ENCODE measurements around the gene CD63. TPM values are rescaled to one million over a fixed set of nuclear protein-coding genes. Genes with fewer than 3 reads are reported as not detected.

CD63 gene
- total RNA-seq, 2 experiments from 2014 or later = 203 to 206 TPM

DNA sequence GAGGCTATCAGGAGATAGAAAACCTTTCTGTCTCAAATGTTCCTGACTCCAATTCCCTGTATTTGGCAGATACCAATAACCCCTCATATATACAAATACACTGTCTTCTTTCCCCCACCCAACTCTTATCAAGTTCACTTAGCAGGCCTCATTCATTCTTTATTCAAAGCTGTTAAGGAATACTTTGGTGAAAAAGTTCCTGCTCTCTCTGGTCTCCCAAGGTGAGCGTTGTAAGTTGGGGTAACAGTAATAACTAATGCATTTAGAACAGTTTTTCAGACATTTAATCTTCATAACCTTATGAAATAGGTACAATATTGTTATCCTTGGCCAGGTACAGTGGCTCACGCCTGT is 10.2 kb upstream of the CD63 start:
- no peaks in the 10 kb centered on the region for H3K36me3 Mint-ChIP-seq (ENCODE audit: low read depth)
- peaks cover 7% of the 10 kb centered on the region for H3K27me3 Mint-ChIP-seq (ENCODE audit: low read depth)
- H3K4me1 Mint-ChIP-seq (ENCODE audit: low read depth) = peaks cover 48% of the 10 kb centered on the region
- peak overlapping the region; percentile 82 for H3K4me3 Mint-ChIP-seq
- POLR2A ChIA-PET = interaction anchor here (0.6 to 2.8 kb wide), 13 partner anchors 9 to 378 kb away, joined by 3 to 34 read pairs (median 6); partner anchors contain the start of genes BLOC1S1, CD63, ORMDL2 and PYM1
- ATAC-seq (no peak), DNase-seq (no peak)
- H3K9me3 Mint-ChIP-seq (ENCODE audit: insufficient read depth) = no peaks in the 10 kb centered on the region
- no peak overlapping the region for H3K27ac Mint-ChIP-seq
- CTCF ChIA-PET = interaction anchor here (0.7 to 8.7 kb wide), 68 partner anchors 9 to 622 kb away, joined by 3 to 170 read pairs (median 5); partner anchors contain the start of genes BLOC1S1, CD63, DGKA and DNAJC14

DNA sequence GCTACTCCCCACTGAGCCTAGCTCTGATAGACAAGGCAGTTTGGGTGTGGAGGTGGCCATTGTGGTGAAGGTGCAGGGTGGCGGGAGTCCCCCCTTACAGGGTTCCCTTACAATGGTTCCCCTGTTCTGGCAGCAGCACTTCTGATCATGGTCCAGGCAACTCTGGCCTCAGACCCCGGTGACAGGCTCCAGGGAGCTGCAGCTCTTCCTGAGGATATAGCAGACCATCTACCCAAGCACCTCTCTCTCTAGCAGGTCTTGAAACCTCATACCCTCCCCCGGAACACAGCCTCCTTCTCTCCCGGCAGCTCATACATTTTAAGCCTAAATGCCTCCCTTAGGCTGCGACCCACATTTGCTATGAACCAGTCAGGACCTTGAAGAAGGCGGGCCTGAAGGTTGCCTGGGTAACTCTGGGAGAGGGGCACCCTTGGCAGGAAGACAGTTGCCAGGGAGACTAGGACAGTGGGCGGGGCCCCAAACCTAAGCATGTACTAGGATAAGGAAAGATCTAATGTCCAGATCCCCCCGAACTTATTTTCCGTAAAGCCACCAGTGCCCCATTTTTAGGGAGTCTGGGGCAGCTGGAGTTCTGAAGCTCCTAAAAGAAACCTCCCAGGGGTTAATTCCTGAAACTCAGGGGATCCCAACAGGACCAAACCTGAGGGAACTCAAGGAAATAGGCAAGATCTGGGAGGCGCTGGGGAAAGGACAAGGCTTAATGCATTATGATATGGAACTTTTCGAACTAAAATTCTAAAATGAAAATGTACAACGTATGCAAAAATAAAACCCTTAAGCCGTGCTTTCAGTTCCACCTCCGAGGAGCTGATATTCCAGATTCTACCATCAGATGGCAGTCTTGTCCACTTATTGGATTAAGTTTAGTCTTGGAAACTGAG is 9.6 kb upstream of the CD63 start:
- Mint-ChIP-seq H3K4me1 (ENCODE audit: low read depth) (peaks cover 43% of the 10 kb centered on the region), H3K9me3 (ENCODE audit: insufficient read depth) (no peaks in the 10 kb centered on the region), H3K36me3 (ENCODE audit: low read depth) (no peaks in the 10 kb centered on the region), H3K27ac (peak overlapping the region; percentile 86), H3K27me3 (ENCODE audit: low read depth) (peaks cover 7% of the 10 kb centered on the region), H3K4me3 (peak overlapping the region; percentile 82)
- ATAC-seq (peak; percentile 73), DNase-seq (peak; percentile 90)
- ChIA-PET POLR2A (interaction anchor here (0.6 to 2.8 kb wide), 20 partner anchors 9 to 1177 kb away, joined by 3 to 34 read pairs (median 4); partner anchors contain the start of genes BLOC1S1, CD63, ORMDL2 and PYM1), CTCF (interaction anchor here (0.7 to 8.7 kb wide), 80 partner anchors 8 to 623 kb away, joined by 3 to 170 read pairs (median 4); partner anchors contain the start of genes BLOC1S1, CD63, COQ10A and DGKA)

DNA sequence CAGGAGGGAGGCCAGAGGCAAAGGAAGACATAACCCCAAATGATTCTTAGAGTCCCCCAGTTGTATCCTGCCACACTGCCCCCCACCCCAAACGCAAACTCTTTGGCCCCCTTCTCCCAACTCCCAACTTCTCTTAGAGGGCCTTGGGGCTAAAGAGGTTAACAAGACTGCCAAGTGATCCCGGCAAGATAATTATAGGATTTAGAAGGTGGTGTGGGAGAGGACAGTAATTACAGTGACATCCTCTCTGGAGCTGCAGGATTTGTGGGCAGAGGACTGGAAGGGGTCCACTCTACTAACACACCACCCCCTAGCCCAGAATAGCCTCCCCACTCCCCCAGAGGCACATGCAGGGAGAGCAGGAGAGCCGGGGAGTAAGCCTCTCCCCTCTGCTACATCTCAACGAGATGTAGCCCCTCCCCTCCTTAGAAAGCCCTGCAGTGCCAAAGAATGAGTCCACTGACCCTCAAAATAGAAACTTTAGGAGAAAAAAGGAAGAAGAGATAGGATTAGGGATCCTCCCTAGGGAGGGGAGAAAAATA is 8.8 kb upstream of the CD63 start:
- Mint-ChIP-seq H3K4me3 (peak overlapping the region; percentile 82), H3K27ac (peak overlapping the region; percentile 86), H3K36me3 (ENCODE audit: low read depth) (no peaks in the 10 kb centered on the region), H3K4me1 (ENCODE audit: low read depth) (peaks cover 41% of the 10 kb centered on the region), H3K9me3 (ENCODE audit: insufficient read depth) (no peaks in the 10 kb centered on the region), H3K27me3 (ENCODE audit: low read depth) (peaks cover 7% of the 10 kb centered on the region)
- ChIA-PET CTCF (interaction anchor here (0.7 to 8.7 kb wide), 59 partner anchors 8 to 529 kb away, joined by 3 to 170 read pairs (median 5); partner anchors contain the start of genes BLOC1S1, CD63, COQ10A and DGKA), POLR2A (interaction anchor here (0.9 to 2.8 kb wide), 11 partner anchors 8 to 380 kb away, joined by 3 to 34 read pairs (median 6); partner anchors contain the start of genes CD63, ORMDL2, SARNP and ZC3H10)
- DNase-seq = no peak
- ATAC-seq = peak; percentile 37

DNA sequence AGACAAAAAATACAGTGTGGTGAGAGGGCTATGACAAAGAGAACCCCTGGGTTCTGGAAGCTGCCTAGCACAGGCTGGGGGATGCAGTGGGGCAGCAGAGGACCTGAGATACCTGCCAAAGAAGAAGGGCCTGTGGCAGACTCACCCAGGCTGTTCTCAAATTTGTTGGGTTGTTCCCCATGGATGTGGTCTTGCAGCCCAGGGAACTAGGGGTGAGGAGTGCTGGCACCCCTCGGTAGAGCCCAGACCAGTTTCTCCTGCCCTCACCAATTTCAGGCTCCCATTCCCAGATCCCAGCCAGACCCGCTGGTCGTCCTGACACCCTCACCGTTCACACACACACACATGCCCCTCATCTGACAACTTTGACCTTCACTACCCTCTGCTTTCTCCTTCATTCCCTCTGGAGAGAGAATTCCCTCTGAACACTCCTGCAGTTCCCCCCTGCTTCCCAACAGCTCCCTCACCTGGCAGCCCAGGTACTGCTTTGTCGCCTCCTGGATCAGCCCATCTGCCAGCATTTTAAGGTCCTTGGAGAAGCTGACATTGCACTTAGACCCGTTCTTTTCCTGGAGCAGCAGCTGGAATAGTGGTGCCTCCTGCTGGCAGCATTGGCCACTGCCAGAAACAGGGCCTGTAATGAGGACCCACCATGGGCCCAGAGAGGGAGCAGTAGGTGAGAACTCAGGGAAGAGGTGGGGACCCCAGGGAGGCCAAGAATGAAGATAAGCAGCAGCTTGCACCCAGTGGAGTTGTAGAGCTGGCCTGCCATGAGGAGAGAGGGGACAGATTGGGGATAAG is 8.2 kb upstream of the CD63 start:
- ATAC-seq (peak; percentile 51), DNase-seq (peak; percentile 76)
- CTCF ChIA-PET = interaction anchor here (0.8 to 8.7 kb wide), 28 partner anchors 7 to 551 kb away, joined by 3 to 170 read pairs (median 12); partner anchors contain the start of genes BLOC1S1, CD63, COQ10A and DGKA
- H3K27me3 Mint-ChIP-seq (ENCODE audit: low read depth) = peaks cover 3% of the 10 kb centered on the region
- peak overlapping the region; percentile 82 for H3K4me3 Mint-ChIP-seq
- POLR2A ChIA-PET = interaction anchor here (1.5 to 2.8 kb wide), 5 partner anchors 7 to 307 kb away, joined by 6 to 34 read pairs (median 10); partner anchors contain the start of gene CD63
- H3K4me1 Mint-ChIP-seq (ENCODE audit: low read depth) = peaks cover 42% of the 10 kb centered on the region
- peak overlapping the region; percentile 86 for H3K27ac Mint-ChIP-seq
- no peaks in the 10 kb centered on the region for H3K9me3 Mint-ChIP-seq (ENCODE audit: insufficient read depth)
- H3K36me3 Mint-ChIP-seq (ENCODE audit: low read depth) = no peaks in the 10 kb centered on the region

DNA sequence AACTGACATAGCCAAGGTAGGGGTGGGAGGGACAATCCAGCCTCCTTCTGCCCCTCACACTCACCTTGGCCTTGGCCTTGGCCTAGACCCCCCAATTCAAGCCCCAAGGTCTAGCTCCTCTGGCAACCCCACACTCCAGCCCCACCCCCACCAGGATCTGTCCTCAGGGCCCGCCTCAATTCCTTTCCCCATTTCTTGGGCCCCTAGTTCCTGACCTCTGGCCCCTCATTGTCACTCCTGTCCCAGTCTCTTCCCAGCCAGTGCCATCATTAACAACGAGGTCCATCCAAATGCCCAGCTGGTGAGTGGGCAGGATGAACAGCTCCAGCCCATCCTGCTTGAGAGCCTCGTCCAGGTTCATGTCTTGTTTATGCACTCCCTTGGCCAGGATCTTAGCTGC is 7.3 kb upstream of the CD63 start:
- H3K4me1 Mint-ChIP-seq (ENCODE audit: low read depth) = peaks cover 40% of the 10 kb centered on the region
- CTCF ChIA-PET = interaction anchor here (1.1 to 8.7 kb wide), 4 partner anchors 14 to 80 kb away, joined by 5 to 170 read pairs (median 78); partner anchors contain the start of genes BLOC1S1 and RDH5
- H3K36me3 Mint-ChIP-seq (ENCODE audit: low read depth) = no peaks in the 10 kb centered on the region
- DNase-seq (no peak), ATAC-seq (no peak)
- no peak overlapping the region for H3K27ac Mint-ChIP-seq
- no peak overlapping the region for H3K4me3 Mint-ChIP-seq
- H3K9me3 Mint-ChIP-seq (ENCODE audit: insufficient read depth) = no peaks in the 10 kb centered on the region
- POLR2A ChIA-PET = no interaction called here
- no peaks in the 10 kb centered on the region for H3K27me3 Mint-ChIP-seq (ENCODE audit: low read depth)

DNA sequence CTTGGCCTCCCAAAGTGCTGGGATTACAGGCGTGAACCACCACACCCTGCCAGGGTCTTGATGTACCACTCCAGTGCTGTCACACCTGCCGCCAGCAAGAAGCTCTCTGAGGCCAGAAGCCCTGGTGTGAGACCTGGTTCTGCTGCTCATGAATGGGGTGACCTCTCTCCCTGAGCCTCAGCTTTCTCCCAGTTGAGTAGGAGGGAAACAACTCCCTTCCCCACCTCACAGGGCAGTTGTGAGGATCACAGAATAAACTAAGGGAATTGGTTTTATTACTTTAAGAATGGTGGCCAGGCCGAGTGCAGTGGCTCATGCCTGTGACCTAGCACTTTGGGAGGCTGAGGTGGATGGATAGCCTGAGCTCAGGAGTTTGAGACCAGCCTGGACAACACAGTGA is 5.8 kb upstream of the CD63 start:
- no peaks in the 10 kb centered on the region for H3K36me3 Mint-ChIP-seq (ENCODE audit: low read depth)
- DNase-seq (no peak), ATAC-seq (no peak)
- H3K9me3 Mint-ChIP-seq (ENCODE audit: insufficient read depth) = no peaks in the 10 kb centered on the region
- H3K27ac Mint-ChIP-seq = no peak overlapping the region
- ChIA-PET CTCF (interaction anchor here (1.2 to 8.7 kb wide), 2 partner anchors 12 to 455 kb away, joined by 3 to 170 read pairs; partner anchors contain the start of genes RDH5 and SMARCC2), POLR2A (no interaction called here)
- H3K4me1 Mint-ChIP-seq (ENCODE audit: low read depth) = peaks cover 51% of the 10 kb centered on the region
- H3K4me3 Mint-ChIP-seq = no peak overlapping the region
- H3K27me3 Mint-ChIP-seq (ENCODE audit: low read depth) = no peaks in the 10 kb centered on the region

DNA sequence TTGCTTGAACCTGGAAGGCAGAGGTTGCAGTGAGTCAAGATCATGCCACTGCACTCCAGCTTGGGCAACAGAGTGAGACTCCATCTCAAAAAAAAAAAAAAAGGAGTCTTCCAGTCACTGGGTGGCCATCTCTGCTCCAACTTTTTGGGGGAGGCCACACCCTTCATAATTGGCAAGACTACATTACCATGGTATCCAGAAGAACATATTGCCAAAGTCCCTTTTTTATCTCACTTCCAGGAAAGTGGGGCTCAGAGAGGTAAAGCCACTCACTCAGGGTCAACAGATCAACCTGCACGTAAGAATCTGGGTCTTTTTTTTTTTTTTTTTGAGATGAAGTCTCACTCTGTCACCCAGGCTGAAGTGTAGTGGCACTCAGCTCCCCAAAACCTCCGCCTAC is 5.0 kb upstream of the CD63 start:
- H3K27me3 Mint-ChIP-seq (ENCODE audit: low read depth) = no peaks in the 10 kb centered on the region
- DNase-seq (no peak), ATAC-seq (no peak)
- ChIA-PET CTCF (interaction anchor here (8.7 kb wide), 1 partner anchor 11 kb away, joined by 170 read pairs; the partner anchor contains the start of gene RDH5), POLR2A (no interaction called here)
- no peak overlapping the region for H3K4me3 Mint-ChIP-seq
- H3K9me3 Mint-ChIP-seq (ENCODE audit: insufficient read depth) = no peaks in the 10 kb centered on the region
- peaks cover 50% of the 10 kb centered on the region for H3K4me1 Mint-ChIP-seq (ENCODE audit: low read depth)
- H3K27ac Mint-ChIP-seq = no peak overlapping the region
- no peaks in the 10 kb centered on the region for H3K36me3 Mint-ChIP-seq (ENCODE audit: low read depth)

DNA sequence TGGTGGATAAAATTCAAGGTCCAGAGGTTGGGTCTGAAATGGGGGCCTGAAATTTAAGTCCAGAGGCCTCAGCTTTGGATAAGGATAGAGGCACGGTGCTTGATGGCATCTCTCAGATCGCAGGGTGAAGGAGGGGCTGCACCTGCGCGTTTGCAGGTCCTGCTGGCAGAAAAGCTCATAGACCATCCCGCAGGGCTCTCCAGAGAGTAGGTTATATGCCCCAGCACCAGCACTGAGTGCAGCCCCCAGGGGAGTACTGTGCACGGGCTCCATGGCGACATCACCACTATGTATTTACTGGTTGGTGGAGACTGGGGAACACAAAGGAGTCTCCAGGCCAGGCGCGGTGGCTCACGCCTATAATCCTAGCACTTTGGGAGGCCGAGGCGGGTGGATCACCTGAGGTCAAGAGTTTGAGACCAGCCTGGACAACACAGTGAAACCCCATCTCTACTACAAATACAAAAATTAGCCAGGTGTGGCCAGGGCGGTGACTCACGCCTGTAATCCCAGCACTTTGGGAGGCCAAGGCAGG is 4.3 kb upstream of the CD63 start:
- Mint-ChIP-seq H3K27me3 (ENCODE audit: low read depth) (no peaks in the 10 kb centered on the region), H3K36me3 (ENCODE audit: low read depth) (no peaks in the 10 kb centered on the region), H3K9me3 (ENCODE audit: insufficient read depth) (no peaks in the 10 kb centered on the region), H3K4me3 (no peak overlapping the region), H3K27ac (no peak overlapping the region), H3K4me1 (ENCODE audit: low read depth) (peaks cover 46% of the 10 kb centered on the region)
- no peak for ATAC-seq
- no peak for DNase-seq
- ChIA-PET CTCF (no interaction called here), POLR2A (no interaction called here)

DNA sequence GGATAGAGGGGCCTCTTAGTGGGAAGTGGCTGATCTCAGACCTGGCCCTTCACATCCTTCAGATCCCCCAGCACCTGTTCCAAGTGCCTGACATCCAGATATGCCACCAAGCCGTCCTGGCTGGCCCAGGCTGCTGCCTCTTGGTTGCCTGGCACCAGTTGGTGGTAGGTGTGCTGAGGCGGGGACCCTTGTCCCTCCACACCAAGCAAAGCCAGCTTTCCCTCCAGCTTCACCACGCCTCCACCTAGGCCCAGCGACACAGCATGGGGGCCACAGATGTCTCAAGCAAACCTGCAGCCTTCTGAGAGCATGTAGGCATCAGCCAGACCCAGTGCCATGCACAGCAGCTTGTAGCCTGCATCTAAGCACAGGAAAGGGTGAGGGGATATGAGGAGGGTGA is 3.5 kb upstream of the CD63 start:
- Mint-ChIP-seq H3K9me3 (ENCODE audit: insufficient read depth) (no peaks in the 10 kb centered on the region), H3K4me3 (no peak overlapping the region), H3K27ac (no peak overlapping the region), H3K4me1 (ENCODE audit: low read depth) (peaks cover 44% of the 10 kb centered on the region), H3K27me3 (ENCODE audit: low read depth) (no peaks in the 10 kb centered on the region), H3K36me3 (ENCODE audit: low read depth) (peaks cover 3% of the 10 kb centered on the region)
- ChIA-PET CTCF (no interaction called here), POLR2A (no interaction called here)
- ATAC-seq = no peak
- DNase-seq = no peak

DNA sequence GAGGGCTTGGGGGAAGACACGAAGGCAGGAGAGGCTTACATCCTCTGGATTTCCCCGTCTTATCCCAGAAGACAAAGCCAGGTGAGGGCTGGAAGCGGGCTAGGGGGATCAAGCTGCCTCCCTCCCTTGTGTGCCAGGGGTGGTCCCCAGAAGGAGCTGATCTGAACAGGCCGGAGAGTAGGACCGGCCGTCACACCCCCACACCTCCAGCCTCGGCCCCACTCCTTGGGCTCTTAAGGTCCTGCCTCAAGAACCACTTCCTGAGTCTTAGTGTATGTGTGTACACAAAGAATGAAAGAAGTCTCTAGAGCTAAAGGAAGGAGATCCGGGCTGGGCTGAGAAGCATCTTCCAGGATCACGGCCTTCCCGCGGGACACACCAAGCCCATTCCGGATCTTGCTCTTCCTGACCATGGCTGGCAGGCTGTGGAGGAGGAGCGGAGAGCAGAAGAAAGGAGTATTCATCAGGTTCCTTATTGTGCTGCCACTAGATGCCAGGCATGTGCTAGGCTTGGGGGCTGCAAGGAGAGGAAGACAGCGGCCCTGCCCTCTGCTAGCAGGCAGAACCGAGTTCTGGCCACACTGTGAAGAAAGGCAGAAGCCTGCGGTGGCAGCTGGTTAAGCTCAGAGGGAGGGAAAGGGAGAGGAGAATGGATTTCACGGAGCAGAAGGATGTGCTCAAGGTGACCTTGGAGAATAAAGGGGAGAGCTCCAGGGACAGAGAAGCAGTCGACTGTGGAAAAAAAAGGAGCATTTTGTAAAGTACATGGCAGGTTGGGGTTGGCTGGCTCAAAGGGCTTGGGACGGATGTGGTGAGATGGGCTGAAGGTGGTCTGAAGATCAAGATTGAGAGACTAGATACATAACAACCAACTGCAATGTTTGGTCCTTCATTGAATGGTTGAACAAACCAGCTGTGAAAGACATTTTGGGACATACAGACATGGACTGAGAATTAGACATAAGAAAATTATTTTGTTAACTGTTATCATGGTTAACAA is 1.3 kb upstream of the CD63 start:
- ChIA-PET CTCF (interaction anchor here (0.6 to 3.1 kb wide), 19 partner anchors 9 to 460 kb away, joined by 3 to 84 read pairs (median 4); partner anchors contain the start of genes BLOC1S1, DNAJC14, GDF11 and ORMDL2), POLR2A (interaction anchor here (0.9 to 2.6 kb wide), 12 partner anchors 8 to 738 kb away, joined by 3 to 34 read pairs (median 5); partner anchors contain the start of genes BLOC1S1, DNAJC14, ORMDL2 and RAB5B)
- H3K9me3 Mint-ChIP-seq (ENCODE audit: insufficient read depth) = no peaks in the 10 kb centered on the region
- H3K4me3 Mint-ChIP-seq = peak overlapping the region; percentile 84
- DNase-seq (peak; percentile 75), ATAC-seq (peak; percentile 61)
- peak overlapping the region; percentile 93 for H3K27ac Mint-ChIP-seq
- no peaks in the 10 kb centered on the region for H3K27me3 Mint-ChIP-seq (ENCODE audit: low read depth)
- peaks cover 49% of the 10 kb centered on the region for H3K4me1 Mint-ChIP-seq (ENCODE audit: low read depth)
- peaks cover 20% of the 10 kb centered on the region for H3K36me3 Mint-ChIP-seq (ENCODE audit: low read depth)

All from activated CD8-positive, alpha-beta T cell treated with anti-CD3 and anti-CD28 coated beads, Interleukin-2, amount 10 ng/mL, durations not matched to agents 7 days and 5 days (primary cell).